CD4-positive, alpha-beta T cell (primary cell): ENCODE measurements around the gene CHAF1A. TPM values are rescaled to one million over a fixed set of nuclear protein-coding genes. Genes with fewer than 3 reads are reported as not detected.

ENCODE experiments used
- ATAC-seq: fragments of 200-7000 bp; cut with Tn5 transposase; one replicate; pipeline ENCODE4 v1.10.0; 2022; ENCODE audit warnings: mild to moderate bottlenecking; ENCODE audit not compliant: poor library complexity
- CTCF ChIA-PET: fragments of 350-600 bp; sonication (Branson Sonifier 250); formaldehyde crosslinking; loops from one replicate; lab custom pipeline; 2021; ENCODE audit warnings: antibody characterized with exemption, inconsistent platforms; lab: Charles Lee
- POLR2A ChIA-PET: fragments of 350-600 bp; sonication (Branson Sonifier 250); formaldehyde crosslinking; loops from one replicate; lab custom pipeline; 2021; ENCODE audit warnings: antibody characterized with exemption, inconsistent platforms; lab: Charles Lee
- DNase-seq, 14 experiments: peaks; one replicate each; pipeline ENCODE4 v3.0.0-alpha.2; 2013 to 2020; ENCODE audit warnings: mixed read lengths in 2 of 14
- H3K27ac ChIP-seq, 2 donors: one replicate each; pipeline versions ENCODE4 v1.5.1 to v1.7.0; 2013; ENCODE audit warnings: low read length in 2 of 2, low read depth in 1 of 2, mild to moderate bottlenecking in 1 of 2
- H3K27me3 ChIP-seq, 2 experiments: 1 replicate in 1 of 2; 2 replicates in 1 of 2; pipeline versions ENCODE4 v1.6.1 to v1.7.0; 2013; ENCODE audit warnings: low read length in 2 of 2, control low read depth in 1 of 2, mild to moderate bottlenecking in 1 of 2, moderate library complexity in 1 of 2; ENCODE audit not compliant: insufficient read depth in 2 of 2, control insufficient read depth in 1 of 2
- H3K36me3 ChIP-seq: one replicate; pipeline ENCODE4 v1.6.1; 2013; ENCODE audit warnings: low read length, control low read depth; ENCODE audit not compliant: insufficient read depth
- H3K4me1 ChIP-seq: one replicate; pipeline ENCODE4 v1.6.1; 2013; ENCODE audit warnings: low read length, control low read depth; ENCODE audit not compliant: insufficient read depth
- H3K4me3 ChIP-seq: one replicate; pipeline ENCODE4 v1.5.1; 2013; ENCODE audit warnings: mild to moderate bottlenecking, low read length, moderate library complexity
- H3K9me3 ChIP-seq, 2 experiments: 1 replicate in 1 of 2; 2 replicates in 1 of 2; pipeline versions ENCODE4 v1.6.1 to v1.7.0; 2013; ENCODE audit warnings: low read length in 2 of 2, mild to moderate bottlenecking in 2 of 2, control low read depth in 1 of 2, moderate library complexity in 1 of 2; ENCODE audit not compliant: control insufficient read depth in 1 of 2, insufficient read depth in 1 of 2
- H3K27ac Mint-ChIP-seq: one replicate; pipeline ENCODE4 v1.8.0; 2020; ENCODE audit warnings: mixed read lengths
- H3K27me3 Mint-ChIP-seq: one replicate; pipeline ENCODE4 v1.8.0; 2021; ENCODE audit warnings: mixed read lengths
- H3K36me3 Mint-ChIP-seq: one replicate; pipeline ENCODE4 v1.8.0; 2021; ENCODE audit warnings: low read depth, mixed read lengths
- H3K4me1 Mint-ChIP-seq: one replicate; pipeline ENCODE4 v1.8.0; 2021; ENCODE audit warnings: low read depth, mixed read lengths
- H3K4me3 Mint-ChIP-seq: one replicate; pipeline ENCODE4 v1.8.0; 2020; ENCODE audit warnings: mild to moderate bottlenecking, mixed read lengths
- H3K9me3 Mint-ChIP-seq: one replicate; pipeline ENCODE4 v1.8.0; 2020; ENCODE audit warnings: mixed read lengths
- intact Hi-C, 2 experiments: fragments of 100-400 bp; cut with DNase I in 1 of 2; cut with micrococcal nuclease in 1 of 2; formaldehyde crosslinking; loops; one replicate each; pipeline versions ENCODE4 v1.15.1 to v1.9.0; 2023 to 2025; cut with DNase I, micrococcal nuclease
- total RNA-seq, 174 experiments: library from RNA in 2 of 174; stranded (reverse) in 2 of 174; gene quantifications; one replicate each; pipeline ENCODE4 v1.2.3 and lab custom pipeline; 2021 to 2026
- TF ChIP-seq, protein P1 (sequence below): fragments of 200-600 bp; IDR thresholded peaks from one replicate; pipeline ENCODE4 v1.8.0; 2022; ENCODE audit warnings: antibody characterized with exemption, mild to moderate bottlenecking

Gene CHAF1A
- total RNA-seq, 2 experiments from 2014 or later = 27.5 to 27.8 TPM

DNA sequence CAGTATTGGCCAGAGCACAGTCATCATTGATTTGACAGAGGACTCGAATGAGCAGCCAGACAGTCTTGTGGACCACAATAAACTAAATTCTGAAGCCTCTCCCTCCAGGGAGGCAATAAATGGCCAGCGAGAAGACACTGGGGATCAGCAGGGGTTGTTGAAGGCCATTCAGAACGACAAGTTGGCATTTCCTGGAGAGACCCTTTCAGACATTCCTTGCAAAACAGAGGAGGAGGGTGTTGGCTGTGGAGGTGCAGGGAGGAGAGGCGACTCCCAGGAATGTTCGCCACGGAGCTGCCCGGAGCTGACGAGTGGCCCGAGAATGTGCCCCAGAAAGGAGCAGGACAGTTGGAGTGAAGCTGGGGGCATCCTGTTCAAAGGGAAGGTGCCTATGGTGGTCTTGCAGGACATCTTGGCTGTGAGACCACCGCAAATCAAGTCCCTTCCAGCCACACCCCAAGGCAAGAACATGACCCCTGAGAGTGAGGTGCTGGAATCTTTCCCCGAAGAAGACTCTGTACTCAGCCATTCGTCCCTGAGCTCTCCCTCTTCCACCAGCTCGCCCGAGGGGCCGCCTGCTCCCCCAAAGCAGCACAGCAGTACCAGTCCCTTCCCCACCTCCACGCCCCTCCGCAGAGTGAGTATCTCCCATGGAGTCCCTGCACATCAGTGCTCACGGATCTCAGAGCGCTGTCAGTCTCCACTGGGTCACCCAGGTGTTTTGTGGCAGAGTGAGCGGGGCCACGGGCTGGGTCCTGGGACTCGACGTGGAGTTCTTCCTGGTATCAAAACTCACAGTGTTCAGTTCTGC lies 6.9 kb downstream of the CHAF1A start:
- Mint-ChIP-seq H3K27ac (no peak overlapping the region), H3K9me3 (no peaks in the 10 kb centered on the region), H3K4me3 (no peak overlapping the region), H3K4me1 (peaks cover 1% of the 10 kb centered on the region), H3K27me3 (no peaks in the 10 kb centered on the region), H3K36me3 (peaks cover 25% of the 10 kb centered on the region)
- Histone ChIP-seq H3K27ac (no peak overlapping the region), H3K36me3 (peaks cover 10% of the 10 kb centered on the region), H3K4me1 (no peaks in the 10 kb centered on the region), H3K4me3 (no peak overlapping the region), H3K9me3 (no peaks in the 10 kb centered on the region), H3K27me3 (no peaks in the 10 kb centered on the region)
- TF ChIP-seq, protein P1, sequence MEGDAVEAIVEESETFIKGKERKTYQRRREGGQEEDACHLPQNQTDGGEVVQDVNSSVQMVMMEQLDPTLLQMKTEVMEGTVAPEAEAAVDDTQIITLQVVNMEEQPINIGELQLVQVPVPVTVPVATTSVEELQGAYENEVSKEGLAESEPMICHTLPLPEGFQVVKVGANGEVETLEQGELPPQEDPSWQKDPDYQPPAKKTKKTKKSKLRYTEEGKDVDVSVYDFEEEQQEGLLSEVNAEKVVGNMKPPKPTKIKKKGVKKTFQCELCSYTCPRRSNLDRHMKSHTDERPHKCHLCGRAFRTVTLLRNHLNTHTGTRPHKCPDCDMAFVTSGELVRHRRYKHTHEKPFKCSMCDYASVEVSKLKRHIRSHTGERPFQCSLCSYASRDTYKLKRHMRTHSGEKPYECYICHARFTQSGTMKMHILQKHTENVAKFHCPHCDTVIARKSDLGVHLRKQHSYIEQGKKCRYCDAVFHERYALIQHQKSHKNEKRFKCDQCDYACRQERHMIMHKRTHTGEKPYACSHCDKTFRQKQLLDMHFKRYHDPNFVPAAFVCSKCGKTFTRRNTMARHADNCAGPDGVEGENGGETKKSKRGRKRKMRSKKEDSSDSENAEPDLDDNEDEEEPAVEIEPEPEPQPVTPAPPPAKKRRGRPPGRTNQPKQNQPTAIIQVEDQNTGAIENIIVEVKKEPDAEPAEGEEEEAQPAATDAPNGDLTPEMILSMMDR = no peak
- intact Hi-C loops = loop anchor here in 1 of 2 experiments (10.0 kb wide), 2 partner anchors 385 to 1215 kb away; partner anchors contain the start of genes FEM1A, SAFB and SAFB2
- DNase-seq (no peak), ATAC-seq (no peak)
- ChIA-PET POLR2A (no interaction called here), CTCF (no interaction called here)

- POLR2A ChIA-PET = no interaction called here
- H3K27me3 ChIP-seq = no peaks in the 10 kb centered on the region
- H3K27ac ChIP-seq = no peak overlapping the region
- Mint-ChIP-seq H3K9me3 (no peaks in the 10 kb centered on the region), H3K27ac (no peak overlapping the region), H3K27me3 (no peaks in the 10 kb centered on the region), H3K4me1 (no peaks in the 10 kb centered on the region), H3K4me3 (no peak overlapping the region), H3K36me3 (peaks cover 32% of the 10 kb centered on the region)
- no peak overlapping the region for H3K4me3 ChIP-seq
- no peaks in the 10 kb centered on the region for H3K4me1 ChIP-seq
- CTCF ChIA-PET = interaction anchor here (0.7 to 1.4 kb wide), 2 partner anchors 13 to 28 kb away, joined by 3 read pairs; partner anchors contain the start of gene SH3GL1
- H3K9me3 ChIP-seq = no peaks in the 10 kb centered on the region
- ATAC-seq (no peak), DNase-seq (no peak)
- intact Hi-C loops = no loop called here
- TF ChIP-seq, protein P1 = no peak
- H3K36me3 ChIP-seq = peaks cover 10% of the 10 kb centered on the region
Measured at GRCh38 chr19:4413588-4413987, 11.1 kb downstream of the CHAF1A start.

DNA sequence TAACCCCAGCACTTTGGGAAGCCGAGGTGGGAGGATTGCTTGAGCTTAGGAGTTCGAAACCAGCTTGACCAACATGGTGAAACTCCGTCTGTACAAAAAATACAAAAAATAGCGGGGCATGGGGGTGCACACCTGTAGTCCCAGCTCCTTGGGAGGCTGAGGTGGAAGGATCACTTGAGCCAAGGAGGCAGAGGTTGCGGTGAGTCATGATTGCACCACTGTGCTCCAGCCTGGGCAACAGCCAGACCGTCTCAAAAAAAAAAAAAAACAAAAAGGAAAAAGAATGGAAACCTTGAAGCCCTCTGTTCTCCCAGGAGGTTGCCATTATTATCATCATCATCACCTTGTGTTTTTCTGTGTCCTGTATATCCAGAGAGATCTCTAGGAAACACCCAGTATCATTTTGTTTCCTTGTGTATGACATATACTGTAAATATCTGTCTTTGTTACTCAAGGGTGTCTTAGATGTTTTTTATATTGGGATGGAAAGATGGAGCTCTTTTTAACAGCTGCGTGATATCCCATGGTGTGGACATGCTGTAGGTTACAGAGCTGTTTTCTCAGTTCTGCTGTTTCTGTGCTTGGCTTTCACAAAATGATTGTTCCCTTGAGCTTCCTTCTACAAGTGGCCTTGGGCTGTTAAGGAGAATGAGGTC lies 11.8 kb downstream of the CHAF1A start:
- H3K27ac ChIP-seq = no peak overlapping the region
- TF ChIP-seq, protein P1 = no peak
- ChIA-PET POLR2A (no interaction called here), CTCF (interaction anchor here (0.7 kb wide), 1 partner anchor 28 kb away, joined by 3 read pairs; no protein-coding TSS in a partner anchor)
- no peak for DNase-seq
- ATAC-seq = no peak
- peaks cover 8% of the 10 kb centered on the region for H3K36me3 ChIP-seq
- no peaks in the 10 kb centered on the region for H3K27me3 Mint-ChIP-seq
- H3K4me3 Mint-ChIP-seq = no peak overlapping the region
- no peaks in the 10 kb centered on the region for H3K4me1 ChIP-seq
- H3K9me3 ChIP-seq = no peaks in the 10 kb centered on the region
- intact Hi-C loops = no loop called here
- no peaks in the 10 kb centered on the region for H3K9me3 Mint-ChIP-seq
- H3K27me3 ChIP-seq = no peaks in the 10 kb centered on the region
- H3K4me3 ChIP-seq = no peak overlapping the region
- H3K27ac Mint-ChIP-seq = no peak overlapping the region
- peaks cover 28% of the 10 kb centered on the region for H3K36me3 Mint-ChIP-seq
- no peaks in the 10 kb centered on the region for H3K4me1 Mint-ChIP-seq
